SIG-M5 treated with dmso at 0.1 percent for 504 hours (cell line): ENCODE data around the gene BRIP1.
"Not testable (repeated sequence)": the region's sequence is repeated elsewhere in the genome, so short reads cannot be mapped to it uniquely, and the experiment has no call there.

Source experiments
- DNase-seq: peaks from one replicate; lab custom pipeline; 2025; ENCODE audit not compliant: unreplicated experiment; lab: John Stamatoyannopoulos, UW

Gene BRIP1

GRCh38 chr17:61831099-61831498 lies 32.2 kb downstream of the BRIP1 start:
- DNase-seq: no peak

- no peak for DNase-seq
Measured at GRCh38 chr17:61828694-61829093, 34.6 kb downstream of the BRIP1 start.

- DNase-seq: no peak
Measured at GRCh38 chr17:61827649-61828395, 35.5 kb downstream of the BRIP1 start.

GRCh38 chr17:61826866-61827265 lies 36.5 kb downstream of the BRIP1 start:
- DNase-seq: not testable (repeated sequence)

- not testable (repeated sequence) for DNase-seq
Measured at GRCh38 chr17:61826198-61826597, 37.1 kb downstream of the BRIP1 start.

- no peak for DNase-seq
Measured at GRCh38 chr17:61825448-61826137, 37.7 kb downstream of the BRIP1 start.

GRCh38 chr17:61822326-61823285 lies 40.7 kb downstream of the BRIP1 start:
- no peak for DNase-seq

GRCh38 chr17:61821655-61822054 lies 41.7 kb downstream of the BRIP1 start:
- DNase-seq: no peak

GRCh38 chr17:61819265-61819664 lies 44.1 kb downstream of the BRIP1 start:
- DNase-seq: not testable (repeated sequence)

- DNase-seq: no peak
Measured at GRCh38 chr17:61818225-61818624, 45.1 kb downstream of the BRIP1 start.

- no peak for DNase-seq
Measured at GRCh38 chr17:61817452-61817851, 45.9 kb downstream of the BRIP1 start.

- DNase-seq: peak; percentile 77
Measured at GRCh38 chr17:61816538-61816937, 46.8 kb downstream of the BRIP1 start.

GRCh38 chr17:61815863-61816503 lies 47.3 kb downstream of the BRIP1 start:
- DNase-seq: peak; percentile 61

- no peak for DNase-seq
Measured at GRCh38 chr17:61814485-61814884, 48.8 kb downstream of the BRIP1 start.

- no peak for DNase-seq
Measured at GRCh38 chr17:61813211-61813610, 50.1 kb downstream of the BRIP1 start.

- no peak for DNase-seq
Measured at GRCh38 chr17:61812747-61813146, 50.6 kb downstream of the BRIP1 start.

- DNase-seq: no peak
Measured at GRCh38 chr17:61809816-61810392, 53.4 kb downstream of the BRIP1 start.

GRCh38 chr17:61808442-61808841 lies 54.9 kb downstream of the BRIP1 start:
- no peak for DNase-seq

GRCh38 chr17:61806936-61807335 lies 56.4 kb downstream of the BRIP1 start:
- no peak for DNase-seq

- DNase-seq: no peak
Measured at GRCh38 chr17:61806081-61806828, 57.1 kb downstream of the BRIP1 start.
